ENCODE data around the gene CYP4B1. TPM values are rescaled to one million over a fixed set of nuclear protein-coding genes. Genes with fewer than 3 reads are reported as not detected.
A peak's percentile ranks its signal among the peaks of the same experiment; 100 is the strongest.
"Not testable (repeated sequence)": the region's sequence is repeated elsewhere in the genome, so short reads cannot be mapped to it uniquely, and the experiment has no call there.

The CYP4B1 gene
- total RNA-seq, result 20.4 TPM
- long read RNA-seq, transcript CYP4B1-203 (12 exons, 2,110 nt), result major isoform, 28 of 52 reads
- long read RNA-seq, partial matches to known transcripts, result 6 of 52 reads
- long read RNA-seq, other reads (novel, unspliced or antisense), result 8 of 52 reads

- peak; percentile 89 for DNase-seq
- intact Hi-C loops (cut with DNase I), result no loop called here
- peak; percentile 96 for ATAC-seq (ENCODE audit: poor library complexity)
Measured at GRCh38 chr1:46798810-46799209, at the start of gene CYP4B1. Gene CYP4B1 (plus strand): TSS chr1:46799046. CDS start chr1:46799082, 36 bp downstream.

- intact Hi-C loops (cut with DNase I), result loop anchor here (5.0 to 10.0 kb wide), 2 partner anchors 238 to 425 kb away; no protein-coding TSS in a partner anchor
- no peak for ATAC-seq (ENCODE audit: poor library complexity)
- DNase-seq, result no peak
Measured at GRCh38 chr1:46749404-46749803, 49.4 kb upstream of the CYP4B1 start.

- ATAC-seq (ENCODE audit: poor library complexity) (peak; percentile 87), DNase-seq (peak; percentile 54)
- intact Hi-C loops (cut with DNase I), result loop anchor here (5.0 to 10.0 kb wide), 2 partner anchors 237 to 425 kb away; no protein-coding TSS in a partner anchor
Measured at GRCh38 chr1:46749921-46750404, 48.9 kb upstream of the CYP4B1 start.

- DNase-seq (no peak), ATAC-seq (ENCODE audit: poor library complexity) (no peak)
- intact Hi-C loops (cut with DNase I), result no loop called here
Measured at GRCh38 chr1:46753985-46754384, 44.9 kb upstream of the CYP4B1 start.

- intact Hi-C loops (cut with DNase I); DNase-seq; ATAC-seq (ENCODE audit: poor library complexity): not testable (repeated sequence)
Measured at GRCh38 chr1:46754707-46755106, 44.1 kb upstream of the CYP4B1 start.

- intact Hi-C loops (cut with DNase I), result no loop called here
- no peak for DNase-seq
- no peak for ATAC-seq (ENCODE audit: poor library complexity)
Measured at GRCh38 chr1:46755121-46755520, 43.7 kb upstream of the CYP4B1 start.

- intact Hi-C loops (cut with DNase I), result no loop called here
- ATAC-seq (ENCODE audit: poor library complexity) (no peak), DNase-seq (no peak)
Measured at GRCh38 chr1:46757247-46757955, 41.4 kb upstream of the CYP4B1 start.

- ATAC-seq (ENCODE audit: poor library complexity) (no peak), DNase-seq (no peak)
- intact Hi-C loops (cut with DNase I), result no loop called here
Measured at GRCh38 chr1:46757956-46758528, 40.8 kb upstream of the CYP4B1 start.

GRCh38 chr1:46760558-46761166 is 38.2 kb upstream of the CYP4B1 start:
- intact Hi-C loops (cut with DNase I), result no loop called here
- DNase-seq, result no peak
- no peak for ATAC-seq (ENCODE audit: poor library complexity)

GRCh38 chr1:46761740-46762139 is 37.1 kb upstream of the CYP4B1 start:
- ATAC-seq (ENCODE audit: poor library complexity) (no peak), DNase-seq (no peak)
- intact Hi-C loops (cut with DNase I), result no loop called here

- intact Hi-C loops (cut with DNase I), result no loop called here
- ATAC-seq (ENCODE audit: poor library complexity), result no peak
- no peak for DNase-seq
Measured at GRCh38 chr1:46764402-46764801, 34.4 kb upstream of the CYP4B1 start.

GRCh38 chr1:46767649-46768282 is 31.1 kb upstream of the CYP4B1 start:
- DNase-seq (no peak), ATAC-seq (ENCODE audit: poor library complexity) (peak; percentile 80)
- intact Hi-C loops (cut with DNase I), result no loop called here

- intact Hi-C loops (cut with DNase I), result no loop called here
- DNase-seq (no peak), ATAC-seq (ENCODE audit: poor library complexity) (no peak)
Measured at GRCh38 chr1:46768445-46768844, 30.4 kb upstream of the CYP4B1 start.

- DNase-seq, result no peak
- ATAC-seq (ENCODE audit: poor library complexity), result no peak
- intact Hi-C loops (cut with DNase I), result no loop called here
Measured at GRCh38 chr1:46769028-46769740, 29.7 kb upstream of the CYP4B1 start.

GRCh38 chr1:46770541-46770940 is 28.3 kb upstream of the CYP4B1 start:
- intact Hi-C loops (cut with DNase I), result no loop called here
- ATAC-seq (ENCODE audit: poor library complexity) (no peak), DNase-seq (no peak)

- intact Hi-C loops (cut with DNase I), result no loop called here
- ATAC-seq (ENCODE audit: poor library complexity) (peak; percentile 69), DNase-seq (no peak)
Measured at GRCh38 chr1:46772571-46772970, 26.3 kb upstream of the CYP4B1 start.

GRCh38 chr1:46774297-46774696 is 24.5 kb upstream of the CYP4B1 start:
- intact Hi-C loops (cut with DNase I), result no loop called here
- no peak for ATAC-seq (ENCODE audit: poor library complexity)
- DNase-seq, result no peak

GRCh38 chr1:46778456-46778855 is 20.4 kb upstream of the CYP4B1 start:
- DNase-seq; ATAC-seq (ENCODE audit: poor library complexity); intact Hi-C loops (cut with DNase I): not testable (repeated sequence)
